DOHH2 (cell line): ENCODE measurements around the gene FUT2.
A peak's percentile ranks its signal among the peaks of the same experiment; 100 is the strongest.
"Not testable (repeated sequence)": the region's sequence is repeated elsewhere in the genome, so short reads cannot be mapped to it uniquely, and the experiment has no call there.

ENCODE experiments used
- H3F3A ChIP-seq: fragments of 200-600 bp; sonication (generic), shearing (Covaris generic); 2 replicates; pipeline ENCODE4 v1.6.0; 2016; ENCODE audit warnings: antibody characterized with exemption, mild to moderate bottlenecking; ENCODE audit not compliant: control insufficient read depth, insufficient read depth
- H3K27ac ChIP-seq: fragments of 200-600 bp; sonication (generic); 2 replicates; pipeline ENCODE4 v1.5.1; 2014; ENCODE audit warnings: low read depth, mild to moderate bottlenecking, low read length, moderate library complexity
- H3K27me3 ChIP-seq: fragments of 200-600 bp; sonication (generic); 2 replicates; pipeline ENCODE4 v1.6.1; 2014; ENCODE audit warnings: mild to moderate bottlenecking, low read length, mixed read lengths; ENCODE audit not compliant: control insufficient read depth
- H3K36me3 ChIP-seq: fragments of 200-600 bp; sonication (generic); 2 replicates; pipeline ENCODE4 v1.6.1; 2014; ENCODE audit warnings: mild to moderate bottlenecking, low read length, moderate library complexity, mixed read lengths; ENCODE audit not compliant: control insufficient read depth
- H3K4me1 ChIP-seq: fragments of 200-600 bp; sonication (generic); 2 replicates; pipeline ENCODE4 v1.6.1; 2014; ENCODE audit warnings: mild to moderate bottlenecking, low read length, mixed read lengths; ENCODE audit not compliant: control insufficient read depth
- H3K4me2 ChIP-seq: fragments of 200-600 bp; sonication (generic); 2 replicates; pipeline ENCODE4 v1.6.0; 2014; ENCODE audit warnings: mild to moderate bottlenecking, low read length, moderate library complexity
- H3K4me3 ChIP-seq: fragments of 200-600 bp; sonication (generic); 2 replicates; pipeline ENCODE4 v1.5.1; 2014; ENCODE audit warnings: mild to moderate bottlenecking, low read length, mixed read lengths
- H3K79me2 ChIP-seq: fragments of 200-600 bp; sonication (generic); 2 replicates; pipeline ENCODE4 v1.6.1; 2014; ENCODE audit warnings: mild to moderate bottlenecking, low read length, mixed read lengths; ENCODE audit not compliant: control insufficient read depth
- H3K9me2 ChIP-seq: fragments of 200-600 bp; sonication (generic); replicated peaks from 2 replicates; pipeline ENCODE4 v1.6.1; 2014; ENCODE audit warnings: mild to moderate bottlenecking, low read length, mixed read lengths; ENCODE audit not compliant: control insufficient read depth
- H3K9me3 ChIP-seq: fragments of 200-600 bp; sonication (generic); 2 replicates; pipeline ENCODE4 v1.6.1; 2014; ENCODE audit warnings: antibody characterized with exemption, low read length, mixed read lengths; ENCODE audit not compliant: control insufficient read depth, insufficient read depth
- H4K20me1 ChIP-seq: fragments of 200-600 bp; sonication (generic); 2 replicates; pipeline ENCODE4 v1.6.0; 2014; ENCODE audit warnings: low read depth, mild to moderate bottlenecking, antibody characterized with exemption, low read length, moderate library complexity; ENCODE audit not compliant: control insufficient read depth, insufficient read depth
- CTCF ChIP-seq: fragments of 200-600 bp; sonication (generic); IDR thresholded peaks from one replicate; pipeline ENCODE4 v1.5.1; 2014; ENCODE audit warnings: antibody characterized with exemption, mild to moderate bottlenecking, low read depth, low read length; ENCODE audit not compliant: poor library complexity, severe bottlenecking
- EZH2phosphoT487 ChIP-seq: fragments of 200-600 bp; sonication (generic); IDR thresholded peaks from 2 replicates; pipeline ENCODE4 v1.6.1; 2017; ENCODE audit warnings: borderline replicate concordance, mild to moderate bottlenecking, antibody characterized with exemption, low read length, moderate library complexity, mixed read lengths

Gene FUT2

GRCh38 chr19:48687776-48688175 lies 8.0 kb upstream of the FUT2 start:
- Histone ChIP-seq H3K27ac (no peak overlapping the region), H3K27me3 (no peaks in the 10 kb centered on the region; the same call in 1 of the 2 replicates), H3K79me2 (no peaks in the 10 kb centered on the region), H3K9me2 (no peaks in the 10 kb centered on the region), H4K20me1 (no peaks in the 10 kb centered on the region), H3F3A (no peaks in the 10 kb centered on the region), H3K4me2 (no peak overlapping the region), H3K4me3 (no peak overlapping the region), H3K9me3 (no peaks in the 10 kb centered on the region), H3K4me1 (no peaks in the 10 kb centered on the region), H3K36me3 (no peaks in the 10 kb centered on the region)
- TF ChIP-seq CTCF (no peak), EZH2phosphoT487 (no peak)

DNA sequence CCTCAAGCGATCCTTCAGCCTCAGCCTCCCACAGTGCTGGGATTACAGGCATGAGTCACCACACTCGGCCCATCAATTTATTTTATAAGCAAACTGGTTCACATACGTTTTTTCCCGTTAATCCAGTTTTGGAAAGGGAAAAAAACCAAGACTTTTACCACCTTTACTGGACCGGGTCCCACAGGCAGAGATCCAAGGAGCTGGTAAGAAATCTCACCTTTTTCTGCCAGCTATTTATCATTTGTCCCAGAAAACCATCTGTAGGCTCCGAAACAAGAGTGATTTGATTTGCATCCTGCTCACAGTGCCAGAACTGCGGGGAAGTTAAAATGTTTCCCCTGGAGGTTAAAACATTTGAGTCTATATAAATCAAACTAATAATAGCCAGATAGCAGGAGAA lies 6.3 kb upstream of the FUT2 start:
- no peak overlapping the region for H3K4me3 ChIP-seq
- no peaks in the 10 kb centered on the region for H4K20me1 ChIP-seq
- H3K27ac ChIP-seq, result no peak overlapping the region
- H3K9me3 ChIP-seq, result no peaks in the 10 kb centered on the region
- H3K9me2 ChIP-seq, result no peaks in the 10 kb centered on the region
- no peaks in the 10 kb centered on the region for H3K4me1 ChIP-seq
- no peaks in the 10 kb centered on the region for H3F3A ChIP-seq
- no peak for TF ChIP-seq CTCF
- no peak for TF ChIP-seq EZH2phosphoT487
- H3K27me3 ChIP-seq, result no peaks in the 10 kb centered on the region; the same call in 1 of the 2 replicates
- no peaks in the 10 kb centered on the region for H3K79me2 ChIP-seq
- no peaks in the 10 kb centered on the region for H3K36me3 ChIP-seq
- H3K4me2 ChIP-seq, result no peak overlapping the region

- not testable (repeated sequence) for H3K9me3 ChIP-seq, H3K36me3 ChIP-seq, H3K4me2 ChIP-seq, H3K79me2 ChIP-seq, H3K4me3 ChIP-seq, H3F3A ChIP-seq, H3K27ac ChIP-seq, H3K4me1 ChIP-seq, H3K9me2 ChIP-seq, H4K20me1 ChIP-seq
- H3K27me3 ChIP-seq, result peaks cover 17% of the 10 kb centered on the region
Observed at GRCh38 chr19:48693629-48694028, 2.1 kb upstream of the FUT2 start.

DNA sequence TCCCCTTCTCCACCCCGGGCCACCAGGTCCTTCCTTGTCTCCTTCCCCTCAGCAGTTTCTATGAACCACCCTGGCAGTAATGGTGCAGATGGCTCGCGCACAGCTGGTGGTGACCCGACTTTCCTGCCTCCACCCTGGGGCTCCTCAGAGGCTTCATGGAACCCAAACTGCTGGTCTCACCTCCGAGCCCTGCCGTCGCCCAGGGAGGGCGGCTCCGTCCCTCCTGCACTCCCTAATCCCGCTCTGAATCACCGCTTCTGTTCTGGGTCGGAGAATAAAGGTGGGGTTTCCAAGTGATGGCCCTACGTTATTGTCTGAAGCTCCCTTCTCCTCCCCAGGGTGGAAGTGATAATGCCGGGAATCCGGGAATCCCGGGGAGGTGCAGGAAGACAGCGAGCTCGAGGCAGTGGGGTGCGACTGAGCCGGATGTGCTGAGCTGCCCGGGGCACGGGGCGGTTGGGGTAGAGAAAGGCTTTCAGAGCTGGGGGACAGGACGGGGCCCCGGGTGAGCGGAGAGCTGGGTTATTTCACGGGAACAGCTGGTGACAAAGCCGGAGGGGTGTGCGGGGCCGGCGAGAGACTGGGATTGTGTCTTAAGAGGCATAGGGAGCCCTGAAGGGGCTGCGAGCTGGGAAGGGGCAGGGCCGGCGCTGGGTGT lies 711 bp downstream of the FUT2 start:
- Histone ChIP-seq H3K4me2 (no peak overlapping the region), H3K9me3 (no peaks in the 10 kb centered on the region), H3K79me2 (no peaks in the 10 kb centered on the region), H3K27me3 (peaks cover 17% of the 10 kb centered on the region), H3K9me2 (no peaks in the 10 kb centered on the region), H3K27ac (no peak overlapping the region), H4K20me1 (no peaks in the 10 kb centered on the region), H3K4me3 (no peak overlapping the region), H3K36me3 (no peaks in the 10 kb centered on the region), H3F3A (no peaks in the 10 kb centered on the region), H3K4me1 (peaks cover 5% of the 10 kb centered on the region)
- TF ChIP-seq CTCF (no peak), EZH2phosphoT487 (peak; percentile 60; the same call in 1 of the 2 replicates)
